Astrocyte of the cerebellum (primary cell): Measurements from ENCODE around the gene ZNF552.
"Not testable (repeated sequence)": the region's sequence is repeated elsewhere in the genome, so short reads cannot be mapped to it uniquely, and the experiment has no call there.

ENCODE experiments used
- DNase-seq: peaks from one replicate; pipeline ENCODE4 v3.0.0-alpha.2; 2011; ENCODE audit warnings: low read depth
- H3K4me3 ChIP-seq: 2 replicates; pipeline ENCODE4 v1.5.1; 2011; ENCODE audit warnings: mild to moderate bottlenecking, low read depth, low read length, moderate library complexity
- in situ Hi-C: cut with HindIII; loops from 2 replicates; pipeline ENCODE4 v1.10.0; 2017; ENCODE audit warnings: low sequenced_read_pairs
- TF ChIP-seq, protein P1 (sequence below): IDR thresholded peaks from 2 replicates; pipeline ENCODE4 v1.5.1; 2012; ENCODE audit warnings: low read length, low read depth, moderate library complexity, mild to moderate bottlenecking; ENCODE audit errors: missing control alignments

The ZNF552 gene

DNA sequence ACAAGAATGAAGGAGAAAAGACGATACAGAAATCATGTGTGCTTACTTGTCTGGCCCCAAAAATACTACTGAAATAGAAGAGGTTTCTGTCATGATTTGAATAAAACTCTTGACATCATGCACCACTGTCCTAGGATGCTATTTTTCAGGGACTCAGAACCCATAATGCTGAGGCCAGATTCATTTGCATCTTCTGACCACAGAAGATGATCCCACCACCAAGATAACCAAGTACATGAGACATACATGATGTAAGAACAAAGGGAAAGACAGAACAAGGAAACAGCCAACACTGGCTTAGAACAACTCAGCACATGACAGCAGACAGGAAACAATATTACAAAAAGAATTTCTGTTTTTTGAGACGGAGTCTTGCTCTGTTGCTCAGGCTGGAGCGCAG is 2.5 kb downstream of the ZNF552 start:
- TF ChIP-seq, protein P1, sequence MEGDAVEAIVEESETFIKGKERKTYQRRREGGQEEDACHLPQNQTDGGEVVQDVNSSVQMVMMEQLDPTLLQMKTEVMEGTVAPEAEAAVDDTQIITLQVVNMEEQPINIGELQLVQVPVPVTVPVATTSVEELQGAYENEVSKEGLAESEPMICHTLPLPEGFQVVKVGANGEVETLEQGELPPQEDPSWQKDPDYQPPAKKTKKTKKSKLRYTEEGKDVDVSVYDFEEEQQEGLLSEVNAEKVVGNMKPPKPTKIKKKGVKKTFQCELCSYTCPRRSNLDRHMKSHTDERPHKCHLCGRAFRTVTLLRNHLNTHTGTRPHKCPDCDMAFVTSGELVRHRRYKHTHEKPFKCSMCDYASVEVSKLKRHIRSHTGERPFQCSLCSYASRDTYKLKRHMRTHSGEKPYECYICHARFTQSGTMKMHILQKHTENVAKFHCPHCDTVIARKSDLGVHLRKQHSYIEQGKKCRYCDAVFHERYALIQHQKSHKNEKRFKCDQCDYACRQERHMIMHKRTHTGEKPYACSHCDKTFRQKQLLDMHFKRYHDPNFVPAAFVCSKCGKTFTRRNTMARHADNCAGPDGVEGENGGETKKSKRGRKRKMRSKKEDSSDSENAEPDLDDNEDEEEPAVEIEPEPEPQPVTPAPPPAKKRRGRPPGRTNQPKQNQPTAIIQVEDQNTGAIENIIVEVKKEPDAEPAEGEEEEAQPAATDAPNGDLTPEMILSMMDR = no peak
- in situ Hi-C loops = no loop called here
- no peak for DNase-seq
- H3K4me3 ChIP-seq = no peak overlapping the region

DNA sequence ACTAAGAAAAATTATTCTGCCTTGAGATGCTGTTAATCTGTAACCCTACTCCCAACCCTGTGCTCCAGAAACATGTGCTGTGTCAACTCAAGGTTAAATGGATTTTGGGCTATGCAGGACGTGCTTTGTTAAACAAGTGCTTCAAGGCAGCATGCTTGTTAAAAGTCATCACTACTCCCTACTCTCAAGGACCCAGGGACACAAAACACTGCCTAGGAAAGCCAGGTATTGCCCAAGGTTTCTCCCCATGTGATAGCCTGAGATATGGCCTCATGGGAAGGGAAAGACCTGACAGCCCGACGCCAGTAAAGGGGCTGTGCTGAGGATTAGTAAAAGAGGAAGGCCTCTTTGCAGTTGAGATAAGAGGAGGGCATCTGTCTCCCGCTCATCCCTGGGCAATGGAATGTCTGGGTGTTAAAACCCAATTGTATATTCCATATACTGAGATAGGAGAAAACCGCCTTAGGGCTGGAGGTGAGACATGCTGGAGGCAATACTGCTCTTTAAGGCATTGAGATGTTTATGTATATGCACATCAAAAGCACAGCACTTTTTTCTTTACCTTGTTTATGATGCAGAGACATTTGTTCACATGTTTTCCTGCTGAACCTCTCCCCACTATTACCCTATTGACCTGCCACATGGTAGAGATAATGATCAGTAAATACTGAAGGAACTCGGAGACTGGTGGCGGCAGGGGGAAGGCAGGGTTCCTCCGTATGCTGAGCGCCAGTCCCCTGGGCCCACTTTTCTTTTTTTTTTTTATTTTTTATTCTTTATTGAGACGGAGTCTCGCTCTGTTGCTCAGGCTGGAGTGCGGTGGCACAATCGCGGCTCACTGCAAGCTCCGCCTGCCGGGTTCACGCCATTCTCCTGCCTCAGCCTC is 4.1 kb downstream of the ZNF552 start:
- H3K4me3 ChIP-seq, in situ Hi-C loops, DNase-seq: not testable (repeated sequence)

DNA sequence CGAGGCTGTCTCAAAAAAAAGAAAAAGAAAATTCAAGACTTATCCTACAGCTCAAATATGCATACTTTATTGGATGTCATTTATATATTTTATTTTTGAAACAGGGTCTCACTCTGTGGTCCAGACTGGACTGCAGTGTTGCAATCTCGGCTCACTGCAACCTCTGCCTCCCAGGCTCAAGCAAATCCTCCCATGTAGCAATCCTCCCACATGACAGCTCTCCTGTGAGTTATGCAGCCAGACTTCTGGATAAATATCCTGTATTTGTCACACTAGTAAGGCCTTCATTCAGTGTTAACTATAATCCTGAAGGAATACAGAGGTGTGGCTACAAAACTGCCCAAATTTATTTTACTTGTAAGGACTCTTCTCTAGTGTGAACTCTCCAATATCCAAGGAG is 7.2 kb downstream of the ZNF552 start:
- no peak for DNase-seq
- TF ChIP-seq, protein P1 = no peak
- in situ Hi-C loops = no loop called here
- no peak overlapping the region for H3K4me3 ChIP-seq

DNA sequence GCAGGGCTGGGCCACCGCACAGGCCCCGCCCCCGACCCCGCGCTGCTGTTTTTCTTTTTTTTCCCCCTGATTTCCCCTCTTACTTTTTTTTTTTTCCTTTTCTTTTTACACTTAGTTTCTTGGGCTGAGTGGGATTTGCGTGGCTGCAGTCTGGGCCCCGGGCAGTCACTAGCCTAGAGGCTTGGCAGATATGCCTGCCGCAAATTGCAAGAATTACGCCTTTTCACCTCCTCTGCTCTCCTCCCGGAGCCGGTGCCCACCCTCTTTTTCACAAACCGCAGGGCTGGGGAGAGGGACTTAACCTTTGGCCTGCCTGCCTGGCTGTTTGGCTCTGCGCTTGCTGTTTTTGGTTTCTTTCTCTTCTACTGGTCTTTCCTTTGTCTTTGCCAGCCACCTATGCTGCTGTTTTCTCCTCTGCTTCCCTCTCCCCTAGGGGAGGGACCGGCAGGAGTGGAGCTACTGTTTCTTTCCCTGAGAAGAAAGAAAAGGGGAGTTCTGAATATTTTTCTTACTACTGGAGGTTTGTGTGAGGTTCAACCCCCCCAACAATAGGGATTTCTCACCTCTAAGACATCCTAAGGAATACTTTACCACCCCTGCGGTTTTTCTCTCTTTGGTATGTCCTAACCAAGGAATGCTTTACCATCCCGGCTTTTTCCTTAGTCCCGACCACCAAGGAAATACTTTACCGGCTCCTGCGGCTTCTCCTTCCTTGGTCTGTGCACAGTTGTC is 11.0 kb downstream of the ZNF552 start:
- TF ChIP-seq, protein P1 = no peak
- peak; percentile 97 for DNase-seq
- H3K4me3 ChIP-seq = peak overlapping the region; percentile 56
- in situ Hi-C loops = no loop called here

DNA sequence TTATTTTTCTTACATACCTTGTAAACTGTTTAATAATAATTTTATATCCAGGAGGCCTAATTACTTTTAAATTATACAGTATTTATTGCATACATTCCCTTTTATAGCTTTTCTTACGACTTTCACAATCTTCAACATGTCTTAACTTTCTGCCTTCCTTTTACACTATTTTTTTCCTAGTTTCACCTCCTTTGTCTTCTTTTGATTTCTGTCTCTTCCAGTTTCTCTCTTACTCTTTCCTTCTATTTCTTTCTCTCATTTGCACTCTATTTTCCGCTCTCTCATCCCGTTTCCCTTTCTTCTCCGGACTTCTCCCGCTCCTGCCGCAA is 11.5 kb downstream of the ZNF552 start:
- in situ Hi-C loops = no loop called here
- TF ChIP-seq, protein P1 = no peak

DNA sequence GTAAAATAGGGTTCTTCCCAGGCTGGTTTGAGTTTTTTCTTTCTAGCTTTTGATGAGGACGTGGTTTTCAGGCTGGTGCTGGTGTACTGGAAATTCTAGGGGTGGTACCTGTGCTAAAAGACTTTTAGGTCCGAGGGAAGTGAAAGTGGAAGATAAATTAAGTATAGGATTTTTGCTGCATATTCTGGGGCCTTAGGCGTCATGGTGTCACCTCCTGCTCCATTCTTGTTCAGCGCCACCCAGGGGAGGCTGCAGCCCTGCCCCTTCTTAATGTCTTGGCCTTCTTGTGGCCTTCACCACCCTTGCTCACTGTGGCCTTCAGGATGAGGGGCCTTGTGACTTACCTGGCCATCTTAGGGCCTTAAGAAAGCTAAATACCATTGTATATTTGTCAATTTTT is 12.4 kb downstream of the ZNF552 start:
- H3K4me3 ChIP-seq = no peak overlapping the region
- DNase-seq = no peak
- in situ Hi-C loops = no loop called here
- TF ChIP-seq, protein P1 = no peak

More for the DNA sequence above, 11.5 kb downstream of the ZNF552 start:
- H3K4me3 ChIP-seq = peak overlapping the region; percentile 56
- DNase-seq = no peak

DNA sequence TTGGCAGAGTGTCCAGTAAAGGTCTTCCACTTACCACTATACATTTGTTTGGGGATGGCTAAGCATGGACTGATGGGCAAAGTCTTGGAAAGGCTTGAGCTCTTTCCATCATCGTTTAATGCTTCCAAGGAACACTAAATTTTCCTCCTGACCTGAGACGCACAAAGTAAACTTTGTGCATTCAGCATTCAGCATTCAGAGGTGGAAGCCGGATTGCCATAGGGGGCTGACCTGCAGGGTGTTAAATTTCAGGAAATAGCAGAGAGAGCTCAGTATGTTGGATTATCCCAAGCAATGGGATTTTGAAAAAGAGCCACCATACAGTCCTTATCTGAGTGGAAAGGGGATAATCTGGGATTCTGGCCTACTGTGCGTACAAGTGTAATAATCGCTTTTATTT is 14.0 kb downstream of the ZNF552 start:
- TF ChIP-seq, protein P1 = no peak
- H3K4me3 ChIP-seq = no peak overlapping the region
- no peak for DNase-seq
- in situ Hi-C loops = no loop called here

DNA sequence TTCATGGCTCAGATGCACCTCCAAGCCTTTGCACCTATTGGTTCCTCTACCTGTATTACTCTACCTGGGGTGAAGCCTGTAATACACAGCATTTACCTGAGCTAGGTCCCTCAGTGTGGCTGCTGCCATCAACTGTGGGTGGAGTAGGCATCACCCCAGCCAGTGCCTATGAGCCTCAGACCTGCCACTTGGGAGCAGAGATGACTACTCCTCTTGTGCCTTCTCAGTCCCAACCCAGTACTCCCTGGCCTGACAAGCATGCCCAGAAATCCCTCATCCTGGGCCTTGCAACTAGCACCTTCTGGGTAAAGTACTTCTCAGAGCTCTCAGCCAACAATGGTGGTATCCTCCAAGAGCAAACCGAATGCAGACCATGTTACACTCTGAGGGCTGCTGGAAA is 18.1 kb downstream of the ZNF552 start:
- DNase-seq, H3K4me3 ChIP-seq, in situ Hi-C loops: not testable (repeated sequence)
